OCI-M2 (cell line): Measurements from ENCODE around the gene KCNN1.
A peak's percentile ranks its signal among the peaks of the same experiment; 100 is the strongest.

Experiments used
- DNase-seq: peaks from one replicate; lab custom pipeline; 2025; ENCODE audit not compliant: unreplicated experiment; lab: John Stamatoyannopoulos, UW

The KCNN1 gene

DNA sequence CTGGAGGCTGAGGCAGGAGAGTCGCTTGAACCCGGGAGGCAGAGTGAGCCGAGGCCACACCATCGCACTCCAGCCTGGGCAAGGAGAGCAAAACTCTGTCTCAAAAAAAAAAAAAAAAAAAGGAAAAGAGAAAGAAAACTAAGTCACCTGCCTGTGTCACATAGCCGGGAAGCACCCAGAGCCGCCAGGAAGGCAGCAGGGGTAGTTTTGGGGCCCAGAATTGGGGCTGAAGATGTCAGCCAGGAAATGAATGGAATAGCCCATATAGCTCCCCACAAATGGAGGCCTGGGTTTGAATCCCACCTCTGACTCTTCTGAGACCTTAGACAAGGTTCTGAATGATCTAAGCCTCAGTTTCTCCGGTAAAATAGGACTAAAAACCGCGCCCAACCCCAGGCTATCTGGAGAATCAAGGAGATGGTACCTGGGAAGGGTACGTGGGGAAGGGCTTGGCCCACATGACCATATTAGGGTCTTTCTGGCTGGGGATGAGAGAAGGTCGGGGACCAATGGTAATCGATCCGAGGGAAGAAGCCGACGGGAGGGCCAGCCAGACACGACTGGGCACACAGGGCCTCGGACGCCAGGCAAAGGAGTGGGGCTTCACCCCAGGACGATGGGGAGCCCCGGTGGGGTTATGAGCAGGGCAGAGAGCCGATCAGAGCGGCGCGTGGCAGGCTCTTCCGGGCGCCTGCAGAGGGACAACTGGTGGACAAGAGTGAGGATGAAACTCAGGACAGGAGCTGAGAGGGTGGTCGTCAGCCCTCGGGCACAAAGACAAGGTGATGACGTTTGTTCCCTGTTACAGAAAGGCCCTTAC, 19.7 kb upstream of the KCNN1 start:
- no peak for DNase-seq

- peak; percentile 74 for DNase-seq
Measured at GRCh38 chr19:17947815-17948513, 18.9 kb upstream of the KCNN1 start.

GRCh38 chr19:17948514-17948900, 18.4 kb upstream of the KCNN1 start:
- no peak for DNase-seq

GRCh38 chr19:17948931-17949930, 17.7 kb upstream of the KCNN1 start:
- DNase-seq, result no peak

DNA sequence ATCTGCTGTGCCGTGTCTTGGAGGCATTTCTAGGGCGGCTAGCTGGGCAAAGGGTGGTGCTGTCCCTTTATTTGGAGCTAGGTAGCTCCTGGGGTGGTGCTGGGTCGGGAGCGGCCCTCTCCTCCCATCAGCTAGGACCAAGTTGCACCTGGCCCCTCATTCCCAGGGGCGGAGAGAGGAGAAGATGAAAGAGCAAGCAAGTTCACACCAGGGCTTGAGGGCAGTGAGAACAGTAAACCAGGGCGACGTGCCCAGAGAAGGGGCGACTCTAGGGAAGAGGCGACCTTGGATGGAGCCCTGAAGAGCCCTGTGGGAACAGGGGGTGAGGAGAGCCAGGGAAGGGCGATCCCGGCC, 17.0 kb upstream of the KCNN1 start:
- DNase-seq, result no peak

DNA sequence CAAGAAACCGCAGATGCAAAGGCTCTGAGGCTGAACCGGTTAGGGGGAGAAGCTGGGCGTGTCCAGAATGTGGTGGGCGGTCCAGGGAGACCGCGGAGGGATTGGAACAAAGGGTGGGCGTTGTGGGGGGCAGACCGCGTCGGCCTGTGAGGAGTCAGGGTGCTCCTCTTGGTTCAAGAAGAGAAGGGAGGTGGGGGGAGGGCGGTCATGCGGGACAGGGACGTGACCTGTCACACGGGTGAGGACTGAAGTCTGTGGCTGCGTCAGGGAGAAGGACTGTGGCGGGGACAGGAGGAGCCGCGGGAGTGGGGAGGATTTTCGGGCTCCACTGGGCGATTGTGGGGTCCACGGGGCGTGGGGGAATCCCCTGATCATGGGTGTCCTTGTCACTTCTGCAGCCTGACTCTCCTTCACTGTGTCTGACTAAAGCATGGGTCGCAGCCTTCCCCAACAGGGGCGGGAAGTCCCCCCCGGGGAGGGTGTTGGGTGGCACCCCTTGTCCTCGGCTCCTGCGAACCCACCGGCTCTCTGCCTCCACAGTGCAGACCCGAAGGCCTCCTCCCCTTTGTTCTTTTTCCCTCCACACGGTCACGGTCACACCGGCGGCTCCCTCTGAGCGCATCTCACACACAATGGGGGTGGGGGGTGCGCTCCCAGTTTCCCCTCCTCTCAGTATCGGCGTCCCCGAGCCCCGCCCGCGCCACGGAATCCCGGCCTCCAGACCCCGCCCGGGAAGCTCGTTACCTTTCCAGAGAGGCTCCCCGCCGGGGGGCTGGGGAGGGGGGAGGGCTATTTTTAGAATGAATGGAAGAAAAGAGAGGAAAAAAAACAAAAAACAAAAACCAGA, 16.4 kb upstream of the KCNN1 start:
- no peak for DNase-seq

DNA sequence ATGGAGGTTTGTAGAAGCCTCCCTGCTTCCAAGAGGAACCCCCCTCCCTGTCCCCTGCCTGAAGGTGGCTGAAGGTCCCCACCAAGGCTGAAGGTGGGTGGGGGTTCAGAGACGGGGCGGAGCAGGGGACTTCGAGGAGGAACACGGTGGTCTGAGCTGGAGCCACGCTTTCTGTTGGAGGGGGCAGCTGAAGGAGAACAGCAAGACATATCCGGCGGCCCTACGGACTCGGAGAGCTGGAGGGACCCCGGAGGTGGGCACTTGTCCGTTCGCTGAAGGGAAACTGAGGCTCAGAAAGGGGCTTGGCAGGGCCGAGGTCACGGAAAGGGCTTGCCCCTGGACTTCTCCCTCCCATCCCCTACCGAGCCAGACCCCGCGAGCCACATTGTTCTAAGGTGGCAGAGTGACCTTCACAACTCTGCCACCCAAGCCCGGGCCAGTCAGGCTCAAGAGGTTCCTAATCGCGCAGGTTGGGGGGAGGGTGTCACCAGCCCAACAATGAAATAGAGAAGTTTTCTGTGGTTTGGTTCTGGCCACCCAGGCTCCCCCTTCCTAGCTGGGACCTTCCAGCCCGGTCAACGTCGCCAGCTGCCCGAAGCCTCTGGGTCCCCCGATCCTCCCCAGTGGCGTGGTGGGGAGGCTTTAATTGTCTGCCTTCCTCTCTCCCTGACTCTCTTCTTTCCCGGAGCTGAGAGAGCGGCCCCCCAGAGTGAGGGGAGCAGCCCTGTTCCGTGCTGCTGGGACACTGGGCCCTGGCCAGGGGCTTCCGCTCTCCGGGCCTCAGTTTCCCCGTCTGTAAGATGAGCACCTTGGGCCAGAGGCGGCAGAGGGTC, 15.5 kb upstream of the KCNN1 start:
- no peak for DNase-seq

- DNase-seq, result no peak
Measured at GRCh38 chr19:17951990-17952976, 14.6 kb upstream of the KCNN1 start.

- no peak for DNase-seq
Measured at GRCh38 chr19:17953316-17953801, 13.5 kb upstream of the KCNN1 start.

DNA sequence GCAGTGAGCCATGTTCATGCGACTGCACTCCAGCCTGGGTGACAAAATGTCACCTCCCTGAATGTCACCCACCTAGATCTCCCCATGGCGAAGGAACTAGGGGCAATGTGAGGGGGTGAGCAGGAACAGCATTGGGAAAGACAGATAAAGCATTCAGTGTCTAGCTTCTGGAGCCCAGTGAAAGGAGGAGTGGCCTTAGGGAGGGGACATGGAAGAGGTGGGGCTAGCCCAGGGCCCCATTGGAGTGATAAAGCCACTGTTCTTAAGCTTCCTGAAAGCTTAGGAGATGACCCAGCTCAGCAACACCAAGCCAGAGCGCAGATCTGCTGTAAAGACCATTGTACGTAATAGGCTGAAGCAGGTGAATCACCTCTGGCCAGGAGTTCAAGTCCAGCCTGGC, 13.0 kb upstream of the KCNN1 start:
- DNase-seq, result no peak

- DNase-seq, result no peak
Measured at GRCh38 chr19:17954401-17954800, 12.5 kb upstream of the KCNN1 start.

DNA sequence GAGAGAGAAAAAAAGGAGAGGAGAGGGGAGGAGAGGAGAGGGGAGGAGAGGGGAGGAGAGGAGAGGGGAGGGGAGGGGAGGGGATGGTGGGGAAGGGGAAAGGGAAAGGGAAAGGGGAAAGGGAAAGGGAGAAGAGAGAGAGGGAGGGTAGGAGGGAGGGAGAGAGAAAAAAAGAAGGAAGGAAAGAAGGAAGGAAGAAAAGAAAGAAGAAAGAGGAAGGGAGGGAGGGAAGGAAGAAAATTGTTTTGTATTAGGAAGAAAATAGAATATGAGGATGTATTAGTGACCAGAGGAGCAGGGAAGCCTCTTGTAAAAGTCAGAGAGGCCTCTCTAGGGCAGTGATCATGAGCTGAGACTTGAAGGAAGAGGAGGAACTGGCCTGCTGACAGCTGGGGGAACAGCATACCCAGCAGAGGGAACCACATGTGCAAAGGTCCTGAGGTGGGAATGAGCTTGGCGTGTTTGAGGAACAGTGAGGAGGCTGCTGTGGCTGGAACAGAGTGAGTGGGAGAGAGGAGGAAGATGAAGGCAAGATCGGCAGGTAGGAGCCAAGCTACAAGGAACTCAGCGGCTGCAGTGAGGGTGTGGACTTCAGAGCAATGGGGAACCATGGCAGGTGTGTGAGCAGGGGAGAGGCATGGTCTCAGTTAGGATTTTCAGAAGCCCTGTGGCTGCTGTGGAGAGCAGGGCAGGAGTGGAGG, 9.6 kb upstream of the KCNN1 start:
- no peak for DNase-seq

DNA sequence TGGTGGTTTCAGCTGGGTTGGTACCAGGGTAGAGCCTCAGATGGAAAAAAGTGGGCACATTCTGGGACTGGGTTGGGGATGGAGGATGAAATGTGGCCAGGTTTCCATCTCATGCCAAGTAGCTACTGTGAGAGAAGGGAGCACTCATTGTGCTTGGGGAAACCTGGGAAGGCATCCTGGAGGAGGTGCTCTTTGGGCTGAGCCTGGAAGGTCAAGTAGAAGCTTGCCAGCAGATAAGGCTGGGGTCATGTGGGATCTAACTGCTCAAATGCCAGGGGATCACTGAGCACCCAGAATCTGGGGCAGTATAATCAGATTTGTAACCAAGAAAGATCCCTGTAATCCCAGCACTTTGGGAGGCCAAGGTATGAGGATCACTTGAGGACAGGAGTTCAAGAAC, 9.0 kb upstream of the KCNN1 start:
- DNase-seq, result no peak

GRCh38 chr19:17963936-17964691, 2.8 kb upstream of the KCNN1 start:
- DNase-seq, result no peak

- DNase-seq, result no peak
Measured at GRCh38 chr19:17965370-17966128, 1.4 kb upstream of the KCNN1 start.

- DNase-seq, result no peak
Measured at GRCh38 chr19:17966129-17966483, 801 bp upstream of the KCNN1 start.
